Stimulated activated CD8-positive, alpha-beta memory T cell treated with anti-CD3 and anti-CD28 coated beads, Interleukin-4, amount 100 ng/mL, for 1 hour (primary cell): ENCODE data around the gene GORAB.

Source experiments
- DNase-seq, 2 donors: peaks; one replicate each; pipeline ENCODE4 v3.0.0-alpha.2; 2020; ENCODE audit warnings: low read depth in 2 of 2, low spot score in 1 of 2

The GORAB gene

DNA sequence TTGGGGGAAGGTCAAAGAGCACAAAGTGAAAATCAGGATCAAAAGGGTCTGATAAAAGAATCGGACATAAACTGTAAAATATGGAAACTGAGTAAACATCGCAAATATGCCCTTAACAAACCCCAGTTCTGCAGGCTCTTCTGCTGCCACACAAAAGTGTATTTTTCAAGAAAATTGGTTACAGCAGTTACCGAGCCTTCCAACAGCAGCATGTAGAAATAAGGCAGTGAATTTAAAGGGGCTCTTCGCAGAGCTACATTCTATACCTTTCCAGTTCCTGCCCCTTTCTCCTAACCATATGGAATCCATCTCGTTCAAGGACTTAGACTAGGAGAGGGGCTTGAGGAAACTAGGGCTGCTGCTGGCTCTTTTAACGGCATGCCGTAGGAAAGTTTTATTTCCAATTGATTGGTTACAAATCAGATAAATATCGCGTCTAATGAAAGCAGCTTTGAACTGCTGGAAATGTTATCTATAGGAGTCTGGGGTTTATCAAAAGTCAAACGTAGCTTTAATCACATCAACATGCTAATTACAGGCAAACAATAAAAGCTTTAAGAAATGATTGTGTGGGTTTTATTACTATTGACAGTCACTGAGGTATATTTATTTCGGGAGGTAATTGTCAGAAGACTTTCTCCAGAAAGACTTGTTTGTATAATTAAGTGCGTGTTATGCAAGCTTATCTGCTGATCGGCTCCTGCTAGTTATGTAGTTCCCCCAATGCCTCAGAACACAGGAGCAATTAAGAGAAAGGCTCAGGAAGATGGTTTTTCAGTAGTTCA lies 59.1 kb downstream of the GORAB start:
- no peak for DNase-seq

DNA sequence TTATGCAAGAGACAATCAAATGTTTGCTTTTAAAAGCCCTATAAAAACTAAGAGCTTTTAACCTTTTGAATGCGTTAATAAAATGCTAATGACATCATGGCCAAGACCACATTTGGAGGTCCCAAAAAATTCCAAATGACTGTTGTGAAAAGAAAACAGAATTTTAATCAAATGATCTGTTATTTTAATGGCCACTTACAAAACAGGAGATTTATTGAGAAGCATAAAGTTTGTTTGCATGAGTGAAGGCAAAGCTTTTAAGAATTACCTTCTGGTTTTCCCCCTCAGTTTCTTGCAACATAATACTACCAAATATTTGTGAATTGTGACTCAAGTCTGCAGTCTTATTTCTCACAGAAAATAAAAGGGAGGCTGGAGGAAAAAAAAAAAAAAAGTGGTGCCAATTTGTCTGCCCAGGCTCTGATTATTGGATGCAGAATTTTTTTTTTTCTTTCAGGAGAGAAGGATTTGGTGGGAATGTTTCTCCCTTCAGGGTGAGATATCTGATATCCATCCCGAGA lies 60.7 kb downstream of the GORAB start:
- DNase-seq, result no peak

DNA sequence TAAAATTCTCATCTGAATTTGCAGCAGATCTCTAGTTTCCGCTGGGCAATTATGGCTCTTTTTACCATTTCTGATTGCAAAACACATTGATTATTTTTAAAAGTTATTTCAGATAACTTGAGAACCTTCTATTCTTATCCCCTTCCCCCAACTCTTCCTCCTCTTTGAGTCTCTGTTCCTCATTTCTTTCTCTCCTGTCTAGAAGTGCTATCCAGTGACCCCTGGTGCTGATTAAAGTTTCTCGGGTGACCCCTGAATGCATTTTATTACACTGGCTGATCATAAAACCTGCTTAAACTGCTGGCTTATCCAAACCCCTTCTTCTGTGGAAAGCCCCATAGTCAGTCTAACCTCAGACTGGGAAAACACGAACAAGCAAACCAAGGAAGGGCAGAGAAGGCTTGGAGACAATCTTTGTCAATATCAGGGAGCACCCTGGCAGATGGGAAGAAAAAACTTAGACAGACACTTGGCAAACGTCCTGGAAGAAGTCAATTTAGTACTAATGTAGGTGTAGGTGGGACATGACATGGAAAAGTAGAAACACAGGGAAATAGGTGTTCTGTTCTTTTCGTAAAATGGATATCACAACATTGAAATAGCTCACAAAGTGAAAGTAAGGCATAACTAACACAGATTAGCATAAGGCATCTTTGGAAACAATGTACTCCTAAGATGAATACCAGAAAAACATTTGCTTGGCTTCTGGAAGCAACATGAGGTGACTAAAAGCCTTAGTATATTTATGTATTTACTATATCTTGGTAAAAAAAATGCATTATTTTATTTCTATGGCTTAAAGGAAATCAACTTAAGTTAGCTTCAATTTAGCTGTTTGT lies 61.4 kb downstream of the GORAB start:
- no peak for DNase-seq

- no peak for DNase-seq
Observed at GRCh38 chr1:170594066-170594626, 62.2 kb downstream of the GORAB start.

GRCh38 chr1:170596701-170597100 lies 64.7 kb downstream of the GORAB start:
- no peak for DNase-seq

GRCh38 chr1:170598618-170599017 lies 66.7 kb downstream of the GORAB start:
- no peak for DNase-seq

GRCh38 chr1:170599033-170599432 lies 67.1 kb downstream of the GORAB start:
- DNase-seq, result no peak

- DNase-seq, result no peak
Observed at GRCh38 chr1:170601866-170602265, 69.9 kb downstream of the GORAB start.
